Measurements from ENCODE around the gene SUPT4H1. TPM values are rescaled to one million over a fixed set of nuclear protein-coding genes. Genes with fewer than 3 reads are reported as not detected.

Gene SUPT4H1
- total RNA-seq, 1 experiment from 2014 or later: 74.8 TPM

- no peaks in the 10 kb centered on the region for H3K4me1 ChIP-seq (replicated peaks; ENCODE audit: insufficient read depth)
- intact Hi-C loops (cut with micrococcal nuclease; ENCODE audit: unreplicated experiment): no loop called here
- H3K4me2 ChIP-seq: no peak overlapping the region
- H3K9me3 ChIP-seq (ENCODE audit: insufficient read depth, low read depth): no peaks in the 10 kb centered on the region
- DNase-seq: no peak
- H3K79me2 ChIP-seq (ENCODE audit: low read depth): no peaks in the 10 kb centered on the region
- BruUV-seq (replicated peaks): no TSS peak
- H3K27me3 ChIP-seq (ENCODE audit: insufficient read depth, low read depth): peaks cover 98% of the 10 kb centered on the region
- no peak overlapping the region for H3K27ac ChIP-seq
- TF ChIP-seq CTCF (conservative IDR thresholded peaks at IDR 0.05): no peak
- TF ChIP-seq EZH2 (IDR thresholded peaks at IDR 0.05; ENCODE audit: low read depth): no peak
- ChIA-PET CTCF (no interaction called here), POLR2A (ENCODE audit: unreplicated experiment) (no interaction called here)
- H3F3A ChIP-seq (ENCODE audit: insufficient read depth, low read depth): no peaks in the 10 kb centered on the region
- no peaks in the 10 kb centered on the region for H3K36me3 ChIP-seq (ENCODE audit: low read depth)
- no peak overlapping the region for H2AFZ ChIP-seq
- H3K4me3 ChIP-seq: no peak overlapping the region
- no peaks in the 10 kb centered on the region for H3K9me2 ChIP-seq (ENCODE audit: insufficient read depth)
- no peaks in the 10 kb centered on the region; the same call in 1 of the 2 replicates for H4K20me1 ChIP-seq (ENCODE audit: insufficient read depth)
Observed at GRCh38 chr17:58307468-58308172, 44.4 kb downstream of the SUPT4H1 start.

DNA sequence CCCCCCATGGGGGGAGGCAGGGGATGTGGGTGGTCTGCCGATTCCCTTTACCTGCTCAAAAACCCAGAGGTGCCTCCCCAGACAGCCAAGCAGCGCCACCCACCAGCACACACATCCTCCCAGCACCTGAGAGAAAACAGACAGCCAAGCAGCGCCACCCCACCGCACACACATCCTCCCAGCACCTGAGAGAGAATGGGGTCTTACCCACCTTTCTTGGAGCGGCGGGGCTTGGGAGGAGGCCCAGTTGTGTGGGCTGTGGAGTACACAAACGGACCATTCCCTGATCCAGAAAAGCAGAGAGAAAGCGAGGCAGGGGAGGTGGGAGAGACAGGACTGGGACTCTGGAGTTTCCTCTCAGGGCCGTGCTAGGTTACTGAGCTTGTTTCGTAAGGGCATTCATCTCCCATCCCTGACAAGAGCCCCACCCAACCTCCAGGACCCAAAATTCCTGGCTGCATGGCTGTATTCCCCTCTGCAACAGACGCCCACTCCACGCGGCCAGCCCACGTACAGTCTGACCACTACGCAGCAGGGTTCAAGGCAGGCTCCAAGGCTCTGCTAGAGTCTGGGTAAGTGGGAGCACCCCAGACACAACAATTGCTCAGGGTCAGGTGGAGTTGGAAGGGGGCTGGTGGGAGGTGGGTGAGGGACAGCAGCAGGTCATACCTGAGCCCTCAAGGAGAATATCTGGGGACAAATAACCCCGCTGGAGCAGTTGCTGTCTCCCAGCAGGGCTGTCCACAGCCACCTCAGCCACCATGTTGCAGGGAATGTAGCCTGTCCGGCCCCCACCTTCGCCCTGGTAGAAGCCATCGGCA is 45.7 kb downstream of the SUPT4H1 start:
- Histone ChIP-seq H2AFZ (no peak overlapping the region), H3K79me2 (ENCODE audit: low read depth) (no peaks in the 10 kb centered on the region), H3K27ac (no peak overlapping the region), H3K36me3 (ENCODE audit: low read depth) (no peaks in the 10 kb centered on the region), H4K20me1 (ENCODE audit: insufficient read depth) (no peaks in the 10 kb centered on the region), H3K4me3 (no peak overlapping the region), H3K4me1 (replicated peaks; ENCODE audit: insufficient read depth) (no peaks in the 10 kb centered on the region), H3K9me2 (ENCODE audit: insufficient read depth) (no peaks in the 10 kb centered on the region), H3K4me2 (no peak overlapping the region), H3K27me3 (ENCODE audit: insufficient read depth, low read depth) (peaks cover 98% of the 10 kb centered on the region), H3F3A (ENCODE audit: insufficient read depth, low read depth) (no peaks in the 10 kb centered on the region), H3K9me3 (ENCODE audit: insufficient read depth, low read depth) (no peaks in the 10 kb centered on the region)
- ChIA-PET CTCF (no interaction called here), POLR2A (ENCODE audit: unreplicated experiment) (no interaction called here)
- DNase-seq: no peak
- no TSS peak for BruUV-seq (replicated peaks)
- intact Hi-C loops (cut with micrococcal nuclease; ENCODE audit: unreplicated experiment): no loop called here
- TF ChIP-seq EZH2 (IDR thresholded peaks at IDR 0.05; ENCODE audit: low read depth): no peak
- TF ChIP-seq CTCF (conservative IDR thresholded peaks at IDR 0.05): no peak

DNA sequence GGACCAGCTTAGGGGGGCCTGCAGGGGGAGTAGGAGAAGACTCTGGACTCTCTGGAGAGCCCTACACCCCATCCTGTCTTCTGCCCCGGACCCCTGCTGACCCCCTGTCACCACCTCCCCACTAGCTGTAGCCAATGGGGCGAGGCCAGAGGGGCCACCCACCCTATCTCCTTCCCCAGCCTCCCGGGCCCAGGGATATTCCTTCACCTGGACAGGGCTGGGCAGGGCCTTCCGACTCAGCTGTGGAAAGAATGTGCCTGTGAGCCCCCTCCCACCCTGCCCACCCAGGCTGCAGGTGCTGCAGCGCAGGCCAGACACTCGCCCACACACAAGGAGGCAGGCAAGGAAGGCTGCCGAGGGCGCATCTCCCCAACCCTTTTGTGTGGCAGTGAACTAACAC is 46.4 kb downstream of the SUPT4H1 start:
- no TSS peak for BruUV-seq (replicated peaks)
- CTCF ChIA-PET: no interaction called here
- H3F3A ChIP-seq (ENCODE audit: insufficient read depth, low read depth): no peaks in the 10 kb centered on the region
- H3K79me2 ChIP-seq (ENCODE audit: low read depth): no peaks in the 10 kb centered on the region
- H3K4me1 ChIP-seq (replicated peaks; ENCODE audit: insufficient read depth): no peaks in the 10 kb centered on the region
- H2AFZ ChIP-seq: no peak overlapping the region
- no peaks in the 10 kb centered on the region for H3K36me3 ChIP-seq (ENCODE audit: low read depth)
- POLR2A ChIA-PET (ENCODE audit: unreplicated experiment): no interaction called here
- intact Hi-C loops (cut with micrococcal nuclease; ENCODE audit: unreplicated experiment): no loop called here
- no peak overlapping the region for H3K4me2 ChIP-seq
- DNase-seq: no peak
- no peaks in the 10 kb centered on the region for H4K20me1 ChIP-seq (ENCODE audit: insufficient read depth)
- H3K9me2 ChIP-seq (ENCODE audit: insufficient read depth): no peaks in the 10 kb centered on the region
- H3K9me3 ChIP-seq (ENCODE audit: insufficient read depth, low read depth): no peaks in the 10 kb centered on the region
- TF ChIP-seq EZH2 (IDR thresholded peaks at IDR 0.05; ENCODE audit: low read depth) (no peak), CTCF (conservative IDR thresholded peaks at IDR 0.05) (no peak)
- H3K27ac ChIP-seq: no peak overlapping the region
- H3K4me3 ChIP-seq: no peak overlapping the region
- H3K27me3 ChIP-seq (ENCODE audit: insufficient read depth, low read depth): peaks cover 98% of the 10 kb centered on the region
